Left lung (tissue), 10 donors: ENCODE measurements around the gene CMTM6. TPM values are rescaled to one million over a fixed set of nuclear protein-coding genes. Genes with fewer than 3 reads are reported as not detected.
"Not testable (repeated sequence)": the region's sequence is repeated elsewhere in the genome, so short reads cannot be mapped to it uniquely, and the experiment has no call there.

Experiments used
- ATAC-seq: fragments of 200-7000 bp; cut with Tn5 transposase; one replicate; pipeline ENCODE4 v1.9.1; 2020; ENCODE audit warnings: moderate library complexity
- DNase-seq, 4 donors: peaks; one replicate each; pipeline ENCODE4 v3.0.0-alpha.2; 2013 to 2020
- H3K27ac ChIP-seq, 2 donors: fragments of 200-600 bp; sonication (generic) in 1 of 2; one replicate each; pipeline versions ENCODE4 v1.5.0 to v1.8.0; 2020 to 2021
- H3K27me3 ChIP-seq, 2 donors: fragments of 200-600 bp; sonication (generic) in 1 of 2; one replicate each; pipeline versions ENCODE4 v1.5.0 to v1.8.0; 2020 to 2021
- H3K36me3 ChIP-seq, 2 donors: fragments of 200-600 bp; sonication (generic) in 1 of 2; one replicate each; pipeline versions ENCODE4 v1.5.0 to v1.8.0; 2020 to 2021
- H3K4me1 ChIP-seq, 2 donors: fragments of 200-600 bp; one replicate each; pipeline ENCODE4 v1.8.0; 2021
- H3K4me3 ChIP-seq, 2 donors: fragments of 200-600 bp; sonication (generic) in 1 of 2; one replicate each; pipeline versions ENCODE4 v1.5.0 to v1.8.0; 2020 to 2021; ENCODE audit warnings: mild to moderate bottlenecking in 1 of 2
- H3K9me3 ChIP-seq, 2 donors: fragments of 200-600 bp; sonication (generic) in 1 of 2; one replicate each; pipeline versions ENCODE4 v1.5.0 to v1.8.0; 2020 to 2021
- intact Hi-C, 2 donors: fragments of 100-400 bp; cut with DNase I; formaldehyde crosslinking; loops; one replicate each; pipeline versions ENCODE4 v1.11.2 to v1.14.2; 2022
- polyA plus RNA-seq, 6 donors: library from polyadenylated mRNA; unstranded; fragments of 120-200 nt; gene quantifications; one replicate each; pipeline ENCODE4 v1.2.1, GENCODE V29; 2013; ENCODE audit not compliant: insufficient read length in 6 of 6
- total RNA-seq, 2 donors: library from RNA; stranded (reverse); fragmentation: NEBNext Ultra II Directional; extraction: Animal tissue kit (Norgen Biotek cat#: 25700); gene quantifications; one replicate each; pipeline ENCODE4 v1.2.1, GENCODE V29; 2021
- TF ChIP-seq, protein P1 (sequence below), 2 donors: fragments of 200-600 bp; sonication (generic) in 1 of 2; IDR thresholded peaks; one replicate each; pipeline versions ENCODE4 v1.5.0 to v1.8.0; 2021; ENCODE audit warnings: antibody characterized with exemption in 2 of 2
- donor health status: DM: no; HTN: yes; CAD: no.
- donor health status: DM: no; HTN: no; CAD: no.

Gene CMTM6
- total and polyA plus RNA-seq, 8 donors, result 67.9 to 91.2 (median 75.0) TPM

- intact Hi-C loops, result no loop called here
- no peak for DNase-seq
- Histone ChIP-seq H3K27me3 (no peaks in the 10 kb centered on the region), H3K4me1 (no peaks in the 10 kb centered on the region), H3K27ac (no peak overlapping the region), H3K36me3 (peaks cover 0 to 77% of the 10 kb centered on the region in 2 donors), H3K4me3 (no peak overlapping the region), H3K9me3 (no peaks in the 10 kb centered on the region)
- TF ChIP-seq, protein P1, sequence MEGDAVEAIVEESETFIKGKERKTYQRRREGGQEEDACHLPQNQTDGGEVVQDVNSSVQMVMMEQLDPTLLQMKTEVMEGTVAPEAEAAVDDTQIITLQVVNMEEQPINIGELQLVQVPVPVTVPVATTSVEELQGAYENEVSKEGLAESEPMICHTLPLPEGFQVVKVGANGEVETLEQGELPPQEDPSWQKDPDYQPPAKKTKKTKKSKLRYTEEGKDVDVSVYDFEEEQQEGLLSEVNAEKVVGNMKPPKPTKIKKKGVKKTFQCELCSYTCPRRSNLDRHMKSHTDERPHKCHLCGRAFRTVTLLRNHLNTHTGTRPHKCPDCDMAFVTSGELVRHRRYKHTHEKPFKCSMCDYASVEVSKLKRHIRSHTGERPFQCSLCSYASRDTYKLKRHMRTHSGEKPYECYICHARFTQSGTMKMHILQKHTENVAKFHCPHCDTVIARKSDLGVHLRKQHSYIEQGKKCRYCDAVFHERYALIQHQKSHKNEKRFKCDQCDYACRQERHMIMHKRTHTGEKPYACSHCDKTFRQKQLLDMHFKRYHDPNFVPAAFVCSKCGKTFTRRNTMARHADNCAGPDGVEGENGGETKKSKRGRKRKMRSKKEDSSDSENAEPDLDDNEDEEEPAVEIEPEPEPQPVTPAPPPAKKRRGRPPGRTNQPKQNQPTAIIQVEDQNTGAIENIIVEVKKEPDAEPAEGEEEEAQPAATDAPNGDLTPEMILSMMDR (IDR thresholded peaks at IDR 0.05), result no peak
- no peak for ATAC-seq
Measured at GRCh38 chr3:32531010-32531647, 28.5 kb upstream of the CMTM6 start.

DNA sequence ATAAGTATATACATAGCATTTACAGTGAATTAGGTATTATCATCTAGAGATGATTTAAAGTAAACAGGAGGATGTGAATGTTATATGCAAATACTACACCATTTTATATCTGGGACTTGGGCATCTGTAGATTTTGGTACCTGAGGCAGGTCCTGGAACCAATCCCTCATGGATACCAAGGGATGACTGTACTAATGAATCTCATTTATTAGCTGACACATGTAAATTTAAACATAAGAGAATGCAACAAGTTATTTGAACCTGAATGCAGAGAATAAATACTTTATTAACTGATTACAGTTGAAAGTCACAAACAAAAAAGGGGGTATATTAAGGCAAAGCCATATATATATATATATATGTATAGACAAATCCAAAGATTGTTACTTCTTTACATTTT lies 23.1 kb upstream of the CMTM6 start:
- TF ChIP-seq, protein P1 (IDR thresholded peaks at IDR 0.05), result no peak
- no peaks in the 10 kb centered on the region for H3K27me3 ChIP-seq
- no peaks in the 10 kb centered on the region for H3K4me1 ChIP-seq
- H3K27ac ChIP-seq, result no peak overlapping the region
- no peaks in the 10 kb centered on the region for H3K9me3 ChIP-seq
- intact Hi-C loops, result no loop called here
- ATAC-seq (no peak), DNase-seq (no peak)
- H3K36me3 ChIP-seq, result peaks cover 0 to 76% of the 10 kb centered on the region in 2 donors
- no peak overlapping the region for H3K4me3 ChIP-seq

GRCh38 chr3:32522682-32523081 lies 20.0 kb upstream of the CMTM6 start:
- H3K27me3 ChIP-seq, result no peaks in the 10 kb centered on the region
- no peak overlapping the region for H3K27ac ChIP-seq
- intact Hi-C loops, result no loop called here
- H3K36me3 ChIP-seq, result peaks cover 0 to 46% of the 10 kb centered on the region in 2 donors
- ATAC-seq, result no peak
- H3K9me3 ChIP-seq, result no peaks in the 10 kb centered on the region
- no peak for DNase-seq
- H3K4me3 ChIP-seq, result no peak overlapping the region
- no peaks in the 10 kb centered on the region for H3K4me1 ChIP-seq
- TF ChIP-seq, protein P1 (IDR thresholded peaks at IDR 0.05), result no peak

- H3K27ac ChIP-seq, H3K9me3 ChIP-seq, H3K27me3 ChIP-seq, ATAC-seq, H3K4me3 ChIP-seq, DNase-seq, intact Hi-C loops: not testable (repeated sequence)
- peaks cover 0 to 12% of the 10 kb centered on the region in 2 donors for H3K4me1 ChIP-seq
- H3K36me3 ChIP-seq, result peaks cover 0 to 11% of the 10 kb centered on the region in 2 donors
Measured at GRCh38 chr3:32518921-32519320, 16.3 kb upstream of the CMTM6 start.

DNA sequence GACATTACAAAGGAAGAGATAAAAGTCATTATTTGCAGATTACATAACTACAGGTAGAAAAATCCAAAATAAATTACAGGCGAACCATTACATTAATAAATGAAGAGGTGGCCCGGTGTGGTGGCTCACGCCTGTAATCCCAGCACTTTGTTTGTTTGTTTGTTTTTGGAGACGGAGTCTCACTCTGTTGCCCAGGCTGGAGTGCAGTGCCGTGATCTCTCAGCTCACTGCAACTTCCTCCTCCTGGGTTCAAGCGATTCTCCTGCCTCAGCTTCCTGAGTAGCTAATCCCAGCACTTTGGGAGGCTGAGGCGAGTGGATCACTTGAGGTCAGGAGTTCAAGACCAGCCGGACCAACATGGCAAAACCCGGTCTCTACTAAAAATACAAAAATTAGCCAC lies 14.1 kb upstream of the CMTM6 start:
- peak overlapping the region in 1 of 2 donors; percentile 91 for H3K27ac ChIP-seq
- ATAC-seq, DNase-seq, H3K27me3 ChIP-seq, H3K36me3 ChIP-seq, intact Hi-C loops, H3K4me3 ChIP-seq, H3K9me3 ChIP-seq: not testable (repeated sequence)
- peaks cover 0 to 12% of the 10 kb centered on the region in 2 donors for H3K4me1 ChIP-seq

GRCh38 chr3:32511005-32511404 lies 8.4 kb upstream of the CMTM6 start:
- Histone ChIP-seq H3K4me1 (no peaks in the 10 kb centered on the region), H3K27me3 (no peaks in the 10 kb centered on the region), H3K9me3 (no peaks in the 10 kb centered on the region), H3K4me3 (no peak overlapping the region), H3K36me3 (no peaks in the 10 kb centered on the region), H3K27ac (no peak overlapping the region)
- TF ChIP-seq, protein P1 (IDR thresholded peaks at IDR 0.05), result no peak
- intact Hi-C loops, result loop anchor here in 1 of 2 donors (5.0 kb wide), 1 partner anchor 156 kb away; no protein-coding TSS in a partner anchor
- ATAC-seq, result no peak
- DNase-seq, result no peak
